HG03159 (cell line): Measurements from ENCODE around the gene MYL7.

Experiments used
- ATAC-seq: cut with Tn5 transposase; IDR thresholded peaks from one replicate; pipeline ENCODE4 v1.9.1; 2021; ENCODE audit warnings: mild to moderate bottlenecking, moderate library complexity; ENCODE audit not compliant: unreplicated experiment

The MYL7 gene

DNA sequence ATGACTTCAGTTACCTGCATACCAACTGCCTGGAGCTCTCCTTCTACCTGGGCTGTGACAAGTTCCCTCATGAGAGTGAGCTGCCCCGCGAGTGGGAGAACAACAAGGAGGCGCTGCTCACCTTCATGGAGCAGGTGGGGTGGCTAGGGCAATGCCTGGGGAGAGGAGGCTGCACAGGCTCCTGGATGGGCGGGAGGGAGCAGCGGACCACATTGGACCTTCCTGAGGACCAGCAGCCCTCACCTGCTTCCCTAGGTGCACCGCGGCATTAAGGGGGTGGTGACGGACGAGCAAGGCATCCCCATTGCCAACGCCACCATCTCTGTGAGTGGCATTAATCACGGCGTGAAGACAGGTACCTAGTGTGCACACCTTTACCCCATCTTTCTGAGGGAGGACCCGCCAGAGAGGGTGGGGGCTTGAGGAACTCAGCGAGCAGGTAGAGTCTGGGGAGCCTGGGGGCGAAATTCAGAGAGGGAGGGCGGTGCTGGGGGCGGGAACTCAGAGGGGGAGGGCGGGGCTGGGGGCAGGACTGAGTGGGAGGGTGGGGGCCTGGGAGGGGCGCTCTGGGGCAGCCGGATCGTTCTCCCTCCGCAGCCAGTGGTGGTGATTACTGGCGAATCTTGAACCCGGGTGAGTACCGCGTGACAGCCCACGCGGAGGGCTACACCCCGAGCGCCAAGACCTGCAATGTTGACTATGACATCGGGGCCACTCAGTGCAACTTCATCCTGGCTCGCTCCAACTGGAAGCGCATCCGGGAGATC lies 28.0 kb downstream of the MYL7 start:
- ATAC-seq, result no peak

DNA sequence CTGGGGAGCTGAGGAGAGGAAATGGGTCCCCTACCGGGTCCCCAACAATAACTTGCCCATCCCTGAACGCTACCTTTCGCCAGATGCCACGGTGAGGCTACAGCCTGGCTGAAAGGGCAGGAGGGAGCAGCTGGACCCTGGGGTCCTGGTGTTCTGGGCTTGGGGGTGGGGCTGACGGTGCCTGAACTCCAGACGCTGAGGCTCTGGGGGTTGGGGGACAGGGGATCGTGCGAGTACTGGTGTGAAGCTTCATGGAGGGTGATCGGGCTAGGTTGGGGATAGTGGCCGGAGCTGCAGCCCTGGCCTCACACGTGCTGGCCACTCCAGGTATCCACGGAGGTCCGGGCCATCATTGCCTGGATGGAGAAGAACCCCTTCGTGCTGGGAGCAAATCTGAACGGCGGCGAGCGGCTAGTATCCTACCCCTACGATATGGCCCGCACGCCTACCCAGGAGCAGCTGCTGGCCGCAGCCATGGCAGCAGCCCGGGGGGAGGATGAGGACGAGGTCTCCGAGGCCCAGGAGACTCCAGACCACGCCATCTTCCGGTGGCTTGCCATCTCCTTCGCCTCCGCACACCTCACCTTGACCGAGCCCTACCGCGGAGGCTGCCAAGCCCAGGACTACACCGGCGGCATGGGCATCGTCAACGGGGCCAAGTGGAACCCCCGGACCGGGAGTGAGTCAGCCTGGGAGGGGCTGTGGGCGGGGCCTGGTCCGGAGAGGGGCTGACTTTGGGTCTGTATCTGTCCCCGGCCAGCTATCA lies 28.7 kb downstream of the MYL7 start:
- ATAC-seq, result no peak

DNA sequence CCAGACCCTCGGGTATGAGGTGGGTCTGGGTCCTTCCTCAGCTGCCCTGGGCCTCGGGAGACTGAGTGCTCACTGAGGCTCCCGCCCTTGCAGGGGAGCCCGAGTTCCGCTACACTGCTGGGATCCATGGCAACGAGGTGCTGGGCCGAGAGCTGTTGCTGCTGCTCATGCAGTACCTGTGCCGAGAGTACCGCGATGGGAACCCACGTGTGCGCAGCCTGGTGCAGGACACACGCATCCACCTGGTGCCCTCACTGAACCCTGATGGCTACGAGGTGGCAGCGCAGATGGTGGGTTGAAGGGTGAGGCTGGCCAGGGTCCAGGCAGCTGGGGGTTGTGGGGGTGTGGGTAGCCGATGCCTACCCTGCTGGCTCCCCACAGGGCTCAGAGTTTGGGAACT lies 29.4 kb downstream of the MYL7 start:
- ATAC-seq, result no peak

DNA sequence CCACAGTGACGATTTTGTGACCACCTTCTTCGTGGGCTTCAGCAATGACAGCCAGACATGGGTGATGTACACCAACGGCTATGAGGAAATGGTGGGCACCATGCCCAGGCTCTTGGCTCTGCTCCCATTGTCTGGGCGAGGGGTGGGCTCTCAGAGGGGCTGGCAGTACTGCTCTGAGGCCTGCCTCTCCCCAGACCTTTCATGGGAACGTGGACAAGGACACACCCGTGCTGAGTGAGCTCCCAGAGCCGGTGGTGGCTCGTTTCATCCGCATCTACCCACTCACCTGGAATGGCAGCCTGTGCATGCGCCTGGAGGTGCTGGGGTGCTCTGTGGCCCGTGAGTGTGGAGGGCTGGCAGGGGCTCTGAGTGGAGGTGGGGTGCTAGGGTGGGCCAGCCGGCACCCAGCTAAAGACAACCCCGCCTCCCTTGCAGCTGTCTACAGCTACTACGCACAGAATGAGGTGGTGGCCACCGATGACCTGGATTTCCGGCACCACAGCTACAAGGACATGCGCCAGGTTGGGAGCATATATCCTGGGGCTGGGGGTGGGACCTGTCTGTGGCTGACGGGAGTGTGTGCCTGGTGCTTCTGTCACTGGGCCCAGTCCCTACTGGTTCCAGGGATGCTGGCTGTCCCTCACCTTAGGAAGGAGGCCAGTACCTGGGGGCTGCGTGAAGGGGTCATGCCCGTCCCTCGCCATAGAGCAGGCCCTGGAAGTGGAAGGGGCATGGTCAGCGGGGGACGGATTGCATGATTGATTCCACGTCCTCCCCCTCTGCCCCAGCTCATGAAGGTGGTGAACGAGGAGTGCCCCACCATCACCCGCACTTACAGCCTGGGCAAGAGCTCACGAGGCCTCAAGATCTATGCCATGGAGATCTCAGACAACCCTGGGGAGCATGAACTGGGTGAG lies 30.2 kb downstream of the MYL7 start:
- ATAC-seq, result no peak

DNA sequence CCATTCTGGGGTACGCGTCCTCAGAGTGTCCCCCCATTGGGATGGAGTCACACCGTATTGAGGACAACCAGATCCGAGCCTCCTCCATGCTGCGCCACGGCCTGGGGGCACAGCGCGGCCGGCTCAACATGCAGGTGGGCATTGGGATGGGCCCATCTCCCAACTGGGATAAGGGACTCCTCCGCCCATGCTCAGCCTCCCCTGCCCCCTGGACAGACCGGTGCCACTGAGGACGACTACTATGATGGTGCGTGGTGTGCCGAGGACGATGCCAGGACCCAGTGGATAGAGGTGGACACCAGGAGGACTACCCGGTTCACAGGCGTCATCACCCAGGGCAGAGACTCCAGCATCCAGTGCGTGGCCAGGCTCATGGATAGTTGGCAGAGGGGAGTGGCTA lies 31.1 kb downstream of the MYL7 start:
- no peak for ATAC-seq

DNA sequence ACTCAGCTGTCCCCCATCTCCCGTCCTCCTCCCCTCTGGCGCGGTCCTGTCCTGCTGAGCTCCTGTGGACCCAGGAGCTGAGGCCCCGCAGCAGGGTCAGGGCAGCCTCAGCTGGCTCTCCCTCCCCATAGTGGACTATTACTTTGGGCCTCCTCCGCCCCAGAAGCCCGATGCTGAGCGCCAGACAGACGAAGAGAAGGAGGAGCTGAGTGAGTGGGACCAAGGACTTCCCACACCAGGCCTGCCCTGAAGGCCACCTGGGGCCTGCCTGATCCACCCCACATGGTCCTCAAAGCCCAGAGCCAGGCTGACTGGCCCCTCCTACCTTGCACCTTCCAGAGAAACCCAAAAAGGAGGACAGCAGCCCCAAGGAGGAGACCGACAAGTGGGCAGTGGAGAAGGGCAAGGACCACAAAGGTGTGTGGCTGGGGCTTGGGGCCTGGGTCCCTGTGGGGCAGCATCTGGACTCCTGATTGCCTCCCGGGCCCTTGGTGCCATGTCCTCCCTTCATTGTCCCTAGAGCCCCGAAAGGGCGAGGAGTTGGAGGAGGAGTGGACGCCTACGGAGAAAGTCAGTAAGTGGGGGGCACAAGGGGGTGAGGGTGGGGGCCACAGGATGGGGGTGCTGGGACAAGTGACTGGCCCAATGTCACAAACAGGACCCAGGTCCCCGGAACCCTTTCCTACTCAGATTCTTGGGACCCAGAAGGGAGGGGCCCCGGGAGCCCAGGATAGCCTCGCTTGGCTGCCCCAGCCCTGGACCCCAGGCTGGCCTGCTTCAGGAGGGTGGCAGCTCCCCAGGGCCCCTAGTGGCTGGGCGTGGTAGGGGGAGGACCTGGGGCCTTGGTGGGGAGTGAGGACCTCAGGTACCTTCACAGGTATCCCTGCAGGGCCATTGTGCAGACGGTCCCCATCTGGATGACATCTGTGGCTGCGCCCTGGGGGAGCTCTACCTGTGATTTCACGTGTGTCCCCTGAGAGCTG lies 32.1 kb downstream of the MYL7 start:
- ATAC-seq, result no peak

DNA sequence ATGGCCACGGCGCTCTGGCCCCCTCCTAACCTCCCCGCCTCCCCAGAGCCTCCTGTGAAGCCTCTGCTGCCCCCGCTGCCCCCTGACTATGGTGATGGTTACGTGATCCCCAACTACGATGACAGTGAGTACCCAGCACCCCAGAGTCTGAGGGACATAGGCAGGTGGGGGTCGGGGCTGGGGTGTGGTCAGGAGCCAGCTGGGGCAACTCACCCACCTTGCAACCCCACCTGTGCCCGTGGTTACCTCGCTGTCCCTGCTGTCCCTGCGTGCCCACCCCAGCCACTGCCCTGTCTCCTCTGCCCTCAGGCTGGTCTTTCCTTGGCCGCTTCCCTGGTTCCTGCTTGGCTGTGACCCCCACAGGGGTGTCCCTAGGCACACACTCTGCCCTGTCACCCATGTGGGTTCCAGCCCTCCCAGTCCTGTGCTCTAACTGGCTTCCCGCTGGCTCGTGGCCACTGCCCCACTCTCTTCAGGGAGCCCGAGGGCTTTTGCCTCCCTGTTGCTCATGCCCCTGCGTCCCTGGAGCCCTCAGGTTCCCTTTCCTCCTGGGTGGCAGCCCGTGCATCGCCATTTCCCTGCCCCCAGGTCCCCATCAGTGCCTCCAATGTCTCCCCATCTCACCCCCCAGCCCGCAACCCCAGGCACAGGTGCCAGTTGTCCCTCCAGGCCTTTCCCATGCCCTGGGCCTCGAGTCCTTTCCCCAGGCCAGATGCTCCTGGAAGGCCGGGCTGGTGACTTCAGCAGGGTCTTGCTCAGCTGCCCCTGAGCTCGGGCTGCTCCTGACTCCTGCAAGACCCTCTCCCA lies 33.0 kb downstream of the MYL7 start:
- ATAC-seq, result no peak

DNA sequence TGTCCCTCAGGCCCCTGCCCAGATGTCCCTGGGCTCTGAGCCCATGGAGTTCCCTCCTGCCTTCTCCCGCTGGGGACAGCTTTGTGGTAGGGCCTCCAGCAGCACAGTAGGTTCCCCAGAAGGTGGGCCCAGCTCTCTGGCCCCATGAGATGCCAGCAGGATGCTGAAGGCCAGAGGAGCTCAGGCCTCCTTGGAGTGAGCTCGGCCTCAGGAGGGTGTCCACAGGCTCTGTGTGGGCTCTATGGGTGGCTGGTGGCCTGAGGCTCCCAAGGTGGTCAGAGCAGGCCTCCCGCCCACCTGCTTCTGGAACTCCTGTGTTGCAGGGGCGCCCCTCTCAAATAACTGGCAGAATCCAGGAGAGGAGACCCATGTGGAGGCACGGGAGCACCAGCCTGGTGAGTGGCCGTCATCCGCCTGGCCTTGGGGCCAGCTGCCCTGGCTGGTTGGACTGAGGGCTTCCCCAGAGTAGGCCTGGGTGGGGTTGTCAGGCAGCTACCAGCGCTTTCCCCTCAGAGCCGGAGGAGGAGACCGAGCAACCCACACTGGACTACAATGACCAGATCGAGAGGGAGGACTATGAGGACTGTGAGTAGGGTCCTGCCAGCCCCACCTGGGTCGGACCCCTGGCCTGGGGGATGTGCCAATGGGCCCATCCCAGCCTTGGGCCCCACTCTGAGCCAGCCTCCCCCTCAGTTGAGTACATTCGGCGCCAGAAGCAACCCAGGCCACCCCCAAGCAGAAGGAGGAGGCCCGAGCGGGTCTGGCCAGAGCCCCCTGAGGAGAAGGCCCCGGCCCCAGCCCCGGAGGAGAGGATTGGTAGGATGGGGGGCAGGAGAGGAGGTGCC lies 33.8 kb downstream of the MYL7 start:
- no peak for ATAC-seq

DNA sequence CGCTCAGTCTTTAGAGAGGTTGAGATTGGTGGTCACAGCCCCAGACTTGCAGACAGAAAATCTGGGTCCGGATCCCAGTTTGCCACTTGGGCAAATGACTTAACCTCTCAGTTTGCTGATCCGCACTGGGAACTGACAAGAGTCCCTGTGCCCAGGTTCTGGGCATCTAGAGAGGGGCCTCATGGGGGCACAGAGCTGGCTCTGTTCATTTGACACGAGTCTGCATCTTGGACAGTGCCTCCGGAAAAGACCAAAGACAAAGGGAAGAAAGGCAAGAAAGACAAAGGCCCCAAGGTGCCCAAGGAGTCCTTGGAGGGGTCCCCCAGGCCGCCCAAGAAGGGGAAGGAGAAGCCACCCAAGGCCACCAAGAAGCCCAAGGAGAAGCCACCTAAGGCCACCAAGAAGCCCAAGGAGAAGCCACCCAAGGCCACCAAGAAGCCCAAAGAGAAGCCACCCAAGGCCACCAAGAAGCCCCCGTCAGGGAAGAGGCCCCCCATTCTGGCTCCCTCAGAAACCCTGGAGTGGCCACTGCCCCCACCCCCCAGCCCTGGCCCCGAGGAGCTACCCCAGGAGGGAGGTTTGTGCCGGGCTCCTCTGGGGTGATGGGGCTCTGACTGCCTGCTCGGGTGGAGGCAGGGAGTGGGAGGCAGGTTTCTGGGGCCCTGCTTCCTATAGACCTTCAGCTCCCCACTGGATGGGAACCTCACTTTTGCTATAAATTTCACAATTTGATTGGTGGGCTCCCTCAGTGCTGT lies 34.6 kb downstream of the MYL7 start:
- no peak for ATAC-seq

DNA sequence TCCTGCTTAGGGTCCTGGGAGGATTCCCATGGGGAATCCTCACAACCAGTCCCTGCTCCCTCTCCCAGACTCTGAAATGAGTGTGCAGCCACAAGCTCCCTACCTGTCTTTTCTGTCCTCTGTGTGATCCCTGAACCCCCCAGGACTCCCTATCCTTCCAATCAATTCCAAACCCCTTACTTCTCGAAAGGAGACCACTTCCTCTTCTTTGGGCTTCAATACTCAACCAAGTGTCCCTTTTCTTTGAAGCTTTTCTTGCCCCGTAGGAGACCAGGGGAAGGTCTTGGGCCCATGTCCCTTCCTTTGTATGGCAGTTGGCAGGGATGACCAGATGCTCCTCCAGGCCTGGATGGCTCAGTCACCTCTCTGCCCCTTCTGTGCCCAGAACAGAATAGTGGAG lies 35.3 kb downstream of the MYL7 start:
- ATAC-seq, result no peak

DNA sequence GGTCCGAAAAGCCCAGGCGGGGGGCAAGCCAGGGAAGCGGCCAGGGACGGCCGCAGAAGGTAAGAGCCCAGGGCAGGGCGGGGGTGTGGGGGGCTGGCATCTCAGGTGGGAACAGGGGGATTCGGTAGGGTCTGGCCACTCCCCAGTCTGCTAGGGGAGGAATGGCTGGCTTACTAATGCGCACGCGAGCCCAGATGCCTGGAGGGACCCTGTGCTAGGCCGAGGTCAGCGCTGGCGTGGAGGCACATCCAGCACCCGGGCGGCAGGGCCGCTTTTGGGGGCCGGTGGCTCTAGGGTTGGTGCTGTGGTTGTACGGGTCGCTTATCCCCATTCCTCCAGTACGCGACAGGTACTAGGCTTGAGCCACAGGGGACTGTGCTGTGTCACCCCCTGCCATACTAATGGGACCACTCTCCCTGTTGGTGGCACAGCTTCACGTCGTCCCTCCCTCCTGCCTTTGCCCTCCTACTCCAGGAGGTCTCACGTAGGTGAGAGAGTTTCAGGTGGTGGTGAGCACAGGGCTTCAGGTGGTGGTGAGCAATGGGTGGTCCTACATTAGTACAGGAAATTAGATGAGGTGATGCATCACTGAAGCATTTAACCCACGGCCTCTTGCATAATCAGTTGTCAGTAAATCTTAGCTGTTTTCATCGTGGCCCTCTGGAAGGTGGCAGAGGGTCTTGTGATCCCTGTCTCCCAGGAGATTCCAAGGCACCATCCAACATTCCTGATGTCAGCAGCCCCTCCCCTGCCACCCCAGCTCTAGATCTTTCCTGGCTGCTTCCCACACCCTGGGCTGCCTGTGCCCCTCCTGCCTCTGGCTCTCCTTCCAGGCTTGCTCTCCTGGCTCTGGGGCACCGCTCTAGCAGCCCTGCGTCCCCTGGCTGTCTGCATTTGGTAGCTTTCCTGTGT lies 36.0 kb downstream of the MYL7 start:
- ATAC-seq, result no peak

DNA sequence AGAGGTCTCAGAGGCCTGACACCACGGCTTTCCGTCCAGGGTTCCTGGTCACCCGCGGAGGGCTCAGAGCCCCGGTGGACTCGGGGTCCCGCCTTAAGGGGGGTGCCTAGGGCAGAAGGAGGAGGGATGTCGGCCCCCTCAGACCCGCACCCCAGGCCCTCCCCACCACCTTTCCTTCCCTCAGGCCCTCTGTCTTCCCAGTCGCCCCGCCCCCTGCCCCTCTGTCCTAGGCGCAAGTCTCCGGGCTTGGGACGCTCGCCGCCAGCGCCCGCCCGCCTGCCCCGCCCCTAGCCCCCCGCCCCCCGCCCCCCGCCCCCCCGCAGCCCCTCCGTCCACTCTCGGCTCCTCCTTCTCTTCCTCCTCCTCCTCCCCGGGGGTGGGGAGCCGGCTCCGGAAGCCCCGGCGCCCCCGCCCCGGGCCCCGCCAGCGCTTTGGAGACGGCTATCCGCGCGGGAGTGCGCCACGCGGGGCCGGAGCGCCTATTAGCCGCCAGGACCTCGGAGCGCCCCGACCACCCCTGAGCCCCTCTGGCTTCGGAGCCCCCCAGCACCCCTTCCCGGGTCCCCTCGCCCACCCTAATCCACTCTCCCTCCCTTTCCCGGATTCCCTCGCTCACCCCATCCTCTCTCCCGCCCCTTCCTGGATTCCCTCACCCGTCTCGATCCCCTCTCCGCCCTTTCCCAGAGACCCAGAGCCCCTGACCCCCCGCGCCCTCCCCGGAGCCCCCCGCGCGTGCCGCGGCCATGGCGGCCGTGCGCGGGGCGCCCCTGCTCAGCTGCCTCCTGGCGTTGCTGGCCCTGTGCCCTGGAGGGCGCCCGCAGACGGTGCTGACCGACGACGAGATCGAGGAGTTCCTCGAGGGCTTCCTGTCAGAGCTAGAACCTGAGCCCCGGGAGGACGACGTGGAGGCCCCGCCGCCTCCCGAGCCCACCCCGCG lies 36.9 kb downstream of the MYL7 start, which contains the start of gene AEBP1:
AEBP1 (plus strand) TSS at position 423 of the 937 bp plus-strand sequence; CDS start at position 744, 321 bp downstream.
- ATAC-seq, result no peak

DNA sequence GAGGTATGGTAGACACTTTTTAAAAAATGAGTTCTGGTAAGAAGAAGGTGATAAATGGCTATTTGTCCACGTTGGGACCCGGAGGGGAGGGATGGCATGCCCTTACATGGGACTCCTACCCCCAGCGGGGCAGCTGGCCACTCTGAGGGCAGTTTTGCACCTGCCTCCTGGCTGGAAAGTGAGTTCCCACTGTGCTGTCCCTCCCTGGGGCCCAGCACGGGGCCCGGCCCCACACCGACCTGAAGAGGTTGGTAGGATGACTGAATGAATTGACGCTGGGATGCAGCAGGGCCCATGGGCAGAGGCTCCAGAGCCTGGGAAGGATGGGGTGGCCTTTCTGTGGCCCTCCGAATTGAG lies 37.6 kb downstream of the MYL7 start:
- ATAC-seq, result no peak

DNA sequence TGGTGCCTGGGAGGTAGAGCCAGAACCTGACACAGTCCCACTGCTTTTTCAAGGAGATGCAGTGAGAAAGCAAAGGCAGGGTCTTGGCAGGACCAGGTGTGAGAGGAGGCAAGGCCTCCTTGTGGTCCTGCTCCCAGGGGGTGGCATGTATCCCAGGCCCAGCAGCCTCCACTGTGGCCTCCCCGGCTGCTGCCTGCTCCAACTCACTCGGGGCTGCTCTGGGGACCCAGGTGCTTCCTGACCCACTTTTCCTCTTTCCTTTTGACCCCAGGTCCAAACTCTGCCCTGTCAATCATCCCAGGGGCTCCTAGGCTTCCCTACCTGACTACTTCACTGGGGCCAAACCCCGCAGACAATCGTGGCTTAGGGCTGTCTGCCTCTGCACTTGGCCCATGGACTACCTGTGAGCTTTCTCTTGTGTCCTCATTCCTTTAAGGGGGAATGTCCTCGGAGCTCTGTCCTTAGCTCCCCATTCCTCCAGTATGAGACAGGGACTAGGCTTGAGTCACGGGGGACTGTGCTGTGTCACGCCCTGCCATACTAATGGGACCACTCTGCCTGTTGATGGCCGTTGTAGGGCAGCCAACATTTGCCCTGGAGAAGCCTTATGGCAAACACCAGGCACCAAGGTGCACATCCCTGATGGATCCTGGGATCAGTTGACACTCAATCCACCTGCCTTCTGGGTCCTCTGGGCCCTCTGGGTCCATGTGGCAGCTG lies 38.1 kb downstream of the MYL7 start:
- no peak for ATAC-seq
